ENCODE data around the gene PSMF1.

Gene PSMF1

DNA sequence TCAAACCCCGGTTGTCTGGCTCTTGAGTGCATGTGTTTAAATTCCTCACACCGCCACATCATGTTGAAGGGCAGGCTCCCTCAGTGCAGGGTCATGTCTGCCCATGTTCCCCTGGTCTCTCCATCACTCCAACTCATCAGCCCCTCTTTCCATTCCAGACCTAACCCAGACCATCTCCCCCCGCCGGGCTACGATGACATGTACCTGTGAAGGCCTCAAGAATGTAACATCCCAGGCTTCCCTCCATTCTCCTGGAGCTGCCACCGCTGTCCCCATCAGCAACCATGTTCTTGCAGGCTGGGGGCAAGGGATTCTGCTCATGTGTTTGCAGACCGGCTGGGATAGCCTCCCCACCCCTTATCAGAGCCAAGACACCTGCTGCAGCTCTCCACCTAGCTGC lies 46.5 kb downstream of the PSMF1 start:
- DNase-seq (ENCODE audit: low read depth): no peak

DNA sequence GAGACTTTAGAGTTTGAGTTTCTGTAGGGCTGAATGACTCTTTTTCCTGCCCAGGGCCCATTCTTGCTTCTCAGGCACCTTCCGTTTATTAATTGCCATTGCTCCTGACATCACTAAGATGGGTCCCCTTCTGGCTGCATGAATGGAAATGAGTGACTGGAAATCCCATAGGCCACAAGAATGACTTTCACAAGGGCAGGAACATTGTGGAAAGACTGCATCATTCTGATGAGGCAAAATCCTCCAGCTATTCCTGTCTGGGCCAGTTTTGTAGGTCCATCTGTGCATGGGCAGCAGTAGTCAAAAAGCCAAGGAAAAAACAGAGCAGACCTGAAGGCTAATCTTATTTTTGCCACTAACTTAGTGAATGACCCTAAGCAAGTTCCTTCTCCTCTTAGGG lies 47.1 kb downstream of the PSMF1 start:
- no peak for DNase-seq (ENCODE audit: low read depth)

DNA sequence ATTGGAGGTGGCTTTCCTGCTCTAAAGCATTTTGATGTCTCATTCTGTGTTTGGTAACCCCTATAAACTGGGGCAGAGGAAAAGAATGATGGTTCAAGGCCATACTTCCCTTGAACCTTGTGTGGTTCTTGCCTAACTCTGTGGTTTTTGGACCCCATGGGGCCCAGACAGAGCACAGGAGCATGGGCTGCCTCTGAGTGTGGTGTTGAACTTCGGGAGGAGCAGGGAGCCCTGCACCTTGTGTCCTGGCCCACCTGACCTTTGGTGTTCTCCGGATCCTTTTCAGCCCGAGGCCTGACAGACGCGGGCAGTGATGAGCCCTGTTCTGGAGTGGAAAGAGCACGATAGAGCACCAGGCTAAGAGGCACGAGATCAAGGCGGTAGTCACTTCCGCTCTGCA lies 47.5 kb downstream of the PSMF1 start:
- DNase-seq (ENCODE audit: low read depth): no peak

DNA sequence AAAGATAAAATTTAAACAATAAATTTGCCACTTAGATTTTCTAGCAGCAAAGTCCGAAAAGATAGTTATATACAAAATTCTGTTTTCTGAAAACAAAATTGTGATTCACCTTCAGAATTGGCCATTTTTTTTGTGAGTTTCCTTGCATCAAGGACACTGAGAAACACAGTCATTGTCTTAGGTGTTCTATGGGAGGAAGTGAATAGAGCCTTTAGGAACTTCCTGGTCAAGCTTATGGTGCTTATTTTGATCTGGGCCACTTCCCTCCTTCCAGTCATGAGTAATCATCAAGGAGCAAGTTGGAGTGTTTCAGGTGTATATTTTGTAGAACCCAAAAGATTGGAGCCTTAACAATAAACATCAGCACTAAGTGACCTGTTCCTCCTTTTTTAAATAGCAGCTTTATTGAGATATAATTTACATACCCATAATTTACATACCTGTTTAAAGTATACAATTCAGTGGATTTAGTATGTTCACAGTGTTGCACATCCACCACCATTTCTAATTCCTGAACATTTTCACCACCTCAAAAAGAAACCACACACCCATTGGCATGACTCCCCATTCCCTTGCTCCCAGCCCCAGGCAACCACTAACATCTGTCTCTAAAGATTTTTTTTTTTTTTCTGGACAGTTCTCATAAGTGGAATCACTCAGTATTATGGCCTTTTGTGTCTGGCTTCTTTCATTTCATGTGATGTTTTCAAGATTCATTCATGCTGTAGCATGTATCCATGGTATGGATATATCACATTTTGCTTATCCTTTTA lies 48.7 kb downstream of the PSMF1 start:
- DNase-seq (ENCODE audit: low read depth): no peak

DNA sequence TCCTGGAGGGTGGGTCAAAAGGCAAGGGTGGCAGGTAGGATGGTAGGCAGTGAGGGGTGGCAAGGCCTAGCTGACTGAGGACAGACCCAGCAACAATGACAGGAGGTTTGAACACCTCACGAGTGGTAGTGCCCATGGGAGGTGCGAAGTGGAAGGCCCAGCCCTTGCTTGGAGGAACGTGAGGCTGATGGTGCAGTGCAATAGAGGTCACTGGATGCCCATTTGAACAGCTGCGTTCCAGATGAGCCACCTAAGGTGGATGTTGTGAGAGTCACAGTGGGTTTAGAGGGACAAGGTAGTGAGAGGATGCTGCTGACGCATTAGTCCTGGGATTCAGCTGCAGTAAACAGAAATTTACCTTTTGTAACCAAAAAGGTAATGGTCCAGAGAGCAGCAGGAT lies 50.8 kb downstream of the PSMF1 start:
- no peak for DNase-seq (ENCODE audit: low read depth)

DNA sequence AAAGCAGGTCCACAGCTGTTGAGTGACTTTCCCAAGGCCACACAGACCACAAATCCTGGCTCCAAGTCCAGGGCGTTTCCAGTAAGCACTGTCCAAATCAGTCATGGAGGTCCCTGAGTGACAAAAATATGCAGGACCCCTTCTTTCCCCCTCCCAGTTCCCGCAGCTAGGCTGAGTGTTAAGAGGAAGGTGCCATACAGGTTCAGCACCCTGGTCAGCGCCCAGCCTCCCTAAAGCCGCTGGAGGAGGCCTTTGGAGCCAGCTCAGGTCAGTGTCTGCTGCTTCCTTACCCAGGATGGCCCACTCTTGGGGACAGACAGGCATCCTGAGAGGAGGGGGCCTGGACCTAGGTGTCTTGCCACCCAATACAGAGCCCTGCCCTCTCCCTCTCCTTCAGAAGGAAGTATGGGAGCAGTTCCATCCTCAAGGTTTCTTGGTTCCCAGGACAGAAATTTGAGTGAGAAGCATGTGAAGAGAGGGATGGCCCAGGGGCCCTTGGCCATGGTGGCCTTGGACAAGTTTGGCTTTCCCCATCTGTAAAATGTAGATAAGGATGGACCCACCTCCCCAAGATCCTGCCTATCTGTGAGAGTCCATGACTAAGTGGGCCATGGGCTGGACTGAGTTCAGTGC lies 53.2 kb downstream of the PSMF1 start:
- peak; percentile 34 for DNase-seq (ENCODE audit: low read depth)

DNA sequence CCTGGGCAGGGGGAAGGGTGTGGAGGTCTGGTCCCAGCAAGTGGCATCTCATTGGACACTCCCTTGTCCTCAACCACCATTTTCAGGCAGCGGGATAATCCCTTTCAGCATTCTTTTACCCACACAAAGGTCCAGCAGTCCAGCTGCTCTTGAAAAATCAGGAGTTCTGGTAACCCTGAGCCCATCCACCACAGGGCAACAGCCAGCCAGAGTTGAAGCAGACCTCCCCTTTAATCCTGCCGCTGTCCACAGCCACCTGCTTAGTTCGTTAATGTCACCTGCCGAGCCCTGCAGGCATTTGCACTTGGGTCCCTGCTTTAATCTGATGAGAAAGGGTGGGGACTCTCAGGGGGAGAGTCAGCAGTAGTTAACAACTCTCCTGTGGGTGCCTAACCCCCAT lies 55.3 kb downstream of the PSMF1 start:
- no peak for DNase-seq (ENCODE audit: low read depth)

DNA sequence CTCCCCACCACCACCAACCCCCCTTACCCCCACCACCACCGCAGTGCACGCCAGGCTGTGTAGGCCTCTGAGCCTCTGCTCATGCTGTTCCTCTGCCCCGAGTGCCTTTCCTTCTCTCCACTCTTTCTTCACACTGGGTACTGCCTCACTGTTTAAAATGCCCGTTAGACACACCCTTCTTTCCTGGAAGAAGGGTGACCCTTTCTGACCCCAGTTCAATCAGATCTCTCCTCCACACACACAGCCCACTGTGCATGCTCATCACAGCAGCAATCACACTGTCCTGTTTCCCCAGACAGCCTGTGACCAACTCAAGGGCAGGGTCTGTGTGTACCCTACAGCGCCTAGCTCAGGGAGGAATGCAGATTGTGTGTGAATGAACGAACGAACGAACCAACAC lies 56.4 kb downstream of the PSMF1 start:
- DNase-seq (ENCODE audit: low read depth): no peak

DNA sequence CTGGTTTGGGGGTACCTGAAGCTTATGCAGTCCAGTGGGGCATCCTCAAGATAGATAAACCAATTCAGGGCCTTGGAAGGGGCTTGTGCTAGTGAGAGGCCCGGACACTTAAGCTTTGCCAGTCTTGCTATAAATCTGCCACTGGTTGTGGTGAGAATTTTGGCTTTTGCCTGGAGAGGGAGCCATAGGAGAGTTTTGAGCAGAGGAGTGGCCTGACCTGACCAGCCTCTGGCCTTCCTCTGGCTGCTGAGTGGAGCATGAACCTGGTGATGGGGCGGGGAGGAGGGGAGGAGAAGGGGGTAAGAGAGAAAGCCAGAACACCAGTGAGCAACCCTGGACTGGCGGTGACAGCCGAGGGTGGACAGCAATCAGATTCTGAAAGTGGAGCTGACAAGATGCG lies 59.3 kb downstream of the PSMF1 start:
- DNase-seq (ENCODE audit: low read depth): peak; percentile 27

DNA sequence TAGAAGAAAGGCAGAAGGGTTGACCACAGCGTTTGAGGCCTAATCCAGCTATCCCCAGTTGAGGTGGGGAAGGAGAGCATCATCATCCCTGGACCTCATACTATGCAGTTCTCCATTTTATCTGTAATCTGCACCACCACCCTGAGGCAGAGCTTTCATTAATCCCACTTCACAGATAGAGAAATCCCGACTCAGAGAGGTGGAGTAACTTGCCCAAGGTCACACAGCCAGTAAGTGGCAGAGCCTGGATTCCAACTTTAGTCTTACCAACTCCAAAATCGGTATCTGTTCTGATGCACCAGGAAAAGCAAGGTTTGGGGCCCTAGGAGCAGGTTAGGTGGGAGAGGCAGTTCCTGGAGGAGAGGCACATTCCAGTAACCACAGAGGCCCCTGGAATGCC lies 59.7 kb downstream of the PSMF1 start:
- DNase-seq (ENCODE audit: low read depth): no peak

DNA sequence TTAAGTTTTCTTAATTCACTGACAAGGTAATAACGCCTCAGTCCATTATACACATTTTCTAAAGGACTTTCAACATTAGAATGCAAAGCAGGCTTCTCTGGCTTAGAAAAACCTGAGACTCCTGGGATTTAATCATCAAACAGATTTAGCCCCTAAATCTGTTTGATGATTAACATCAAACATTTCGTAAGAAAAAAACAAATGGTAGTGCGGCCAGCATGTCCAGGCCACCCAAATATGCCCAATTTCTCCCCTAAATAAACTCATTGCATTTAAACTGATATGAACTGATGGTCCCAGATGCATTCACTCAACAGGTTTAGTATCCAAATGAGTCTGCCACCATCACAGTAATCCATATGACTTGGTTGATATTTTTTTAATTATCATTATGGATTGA lies 60.2 kb downstream of the PSMF1 start:
- DNase-seq (ENCODE audit: low read depth): no peak

DNA sequence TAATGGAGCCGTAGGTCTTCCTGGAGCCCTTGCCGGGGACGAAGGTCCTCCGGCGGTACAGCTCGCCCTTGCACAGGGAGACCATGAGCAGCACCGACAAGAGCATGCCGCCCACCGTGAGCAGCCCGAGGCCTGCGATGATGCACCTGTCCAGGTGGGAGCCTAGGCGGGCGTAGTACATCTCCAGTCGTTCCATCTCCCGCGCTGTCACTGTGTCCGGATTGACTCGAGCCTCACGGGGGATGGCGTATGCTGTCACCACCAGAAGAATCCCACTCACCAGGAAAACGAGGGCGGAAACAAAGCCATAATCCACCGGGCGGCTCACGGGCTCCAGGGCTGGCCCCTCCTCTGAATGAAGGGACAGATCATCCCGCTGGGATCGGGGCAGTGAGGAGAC lies 62.5 kb downstream of the PSMF1 start:
- DNase-seq (ENCODE audit: low read depth): no peak

DNA sequence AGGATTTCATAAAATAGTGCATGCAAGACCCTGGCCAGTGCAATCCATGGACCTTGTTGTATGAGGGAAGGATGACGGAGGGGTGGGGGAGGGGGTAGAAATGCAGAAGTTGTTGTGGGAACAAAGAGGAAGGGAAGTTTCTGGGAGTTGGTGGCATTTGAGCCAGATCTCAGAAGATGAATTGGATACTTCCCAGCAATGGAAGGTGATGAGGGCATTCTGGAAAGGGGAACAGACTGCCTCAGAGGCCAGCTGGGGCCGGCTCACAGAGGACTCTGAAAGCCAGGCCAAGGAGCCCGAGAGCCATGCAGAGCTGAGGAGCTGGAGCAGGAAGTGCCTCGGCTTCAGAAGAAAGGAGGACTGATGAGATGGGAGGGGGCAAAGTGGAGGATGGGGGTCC lies 63.7 kb downstream of the PSMF1 start:
- DNase-seq (ENCODE audit: low read depth): no peak

DNA sequence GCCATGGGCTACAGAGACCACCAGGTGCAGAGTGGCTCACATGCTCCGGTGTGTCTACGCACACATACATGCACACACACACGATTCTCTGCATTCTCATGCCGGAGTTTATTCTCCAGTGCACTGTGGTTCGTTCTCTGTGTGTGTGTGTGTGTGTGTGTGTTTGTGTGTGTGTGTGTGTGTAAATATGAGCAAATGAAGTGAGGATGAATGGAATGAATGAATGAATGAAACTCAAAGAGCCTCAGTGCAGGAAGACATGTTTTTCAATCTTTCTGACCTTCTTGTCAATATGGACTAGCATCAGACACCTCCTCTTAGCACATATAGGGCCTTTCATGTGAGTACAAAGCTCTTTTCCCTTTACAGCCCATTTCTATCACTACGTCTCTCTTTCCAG lies 64.8 kb downstream of the PSMF1 start:
- DNase-seq (ENCODE audit: low read depth): no peak

DNA sequence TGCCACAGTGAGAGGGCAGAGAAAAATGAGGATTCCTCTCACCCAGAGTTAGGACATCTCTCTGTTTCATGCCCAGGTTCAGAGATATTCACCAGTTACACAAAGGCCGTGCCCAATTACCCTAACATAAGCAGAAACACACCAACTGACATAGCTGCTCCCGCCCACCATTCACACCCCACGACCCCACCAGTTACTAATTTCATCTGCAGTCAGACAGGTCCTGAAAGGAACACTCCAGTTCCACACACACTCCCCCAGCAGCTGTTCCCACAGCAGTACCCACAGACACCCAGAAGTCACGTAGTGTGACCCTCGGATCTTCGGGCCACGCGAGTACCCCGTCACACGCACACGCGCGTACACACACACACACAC lies 65.8 kb downstream of the PSMF1 start:
- DNase-seq (ENCODE audit: low read depth): no peak

DNA sequence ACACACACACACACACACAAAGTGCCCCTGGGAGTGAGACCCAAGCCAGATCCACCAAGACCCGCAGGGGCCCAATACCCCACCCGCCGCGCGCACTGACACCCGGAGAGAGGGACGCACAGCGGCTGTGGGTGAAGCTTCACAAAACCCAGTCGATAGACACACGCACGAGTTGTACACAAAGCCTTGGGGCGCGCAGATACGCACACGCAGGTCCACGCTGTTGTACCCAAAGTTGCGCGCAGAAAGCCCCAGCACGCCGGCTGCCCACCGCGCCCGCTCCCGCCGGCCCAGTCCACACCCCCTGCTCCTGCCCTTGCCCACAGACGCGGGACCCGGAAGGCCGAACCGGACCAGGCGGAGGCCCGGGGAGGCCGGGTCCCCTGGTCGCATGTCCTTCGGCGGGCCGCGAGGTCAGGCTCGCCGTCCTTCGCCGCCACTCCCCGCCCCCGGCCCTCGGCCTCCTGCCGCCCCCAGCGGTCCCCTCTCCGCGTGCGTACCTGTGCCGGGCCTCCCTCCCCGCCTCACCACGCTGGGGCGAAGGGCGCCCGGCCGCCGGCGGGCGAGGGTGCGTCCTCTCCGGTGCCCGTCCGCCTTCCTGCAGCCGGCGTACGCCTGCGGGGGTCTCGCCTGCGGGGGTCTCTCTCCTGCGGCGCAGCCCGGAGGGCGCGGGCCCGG lies 66.4 kb downstream of the PSMF1 start, which contains the start of gene TMEM74B:
Gene TMEM74B, minus strand, starts transcription at position 344 of the 678 bp plus-strand sequence. CDS start 1,180 bp downstream, outside the sequence.
- DNase-seq (ENCODE audit: low read depth): no peak

DNA sequence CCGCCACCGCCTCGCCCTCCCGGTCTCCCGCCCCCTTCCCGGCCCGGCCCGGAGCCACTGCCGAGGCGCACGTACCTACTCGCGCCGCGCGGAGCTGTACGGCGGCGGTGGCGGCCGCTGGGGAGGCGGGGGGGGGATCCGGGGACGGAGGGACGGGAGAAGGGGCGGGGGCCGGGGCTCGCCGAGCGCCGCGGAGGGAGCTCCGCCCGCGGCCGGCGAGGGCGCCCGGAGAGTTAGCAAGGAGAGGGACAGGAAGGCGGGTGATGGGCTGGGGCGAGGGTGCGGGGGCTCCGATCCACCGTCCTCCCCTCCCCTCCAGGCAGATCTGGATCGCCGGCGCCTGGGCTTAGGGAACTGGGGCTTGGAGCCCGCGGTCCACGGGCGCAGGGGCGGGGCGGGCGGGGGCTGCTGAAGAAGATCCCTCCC lies 66.9 kb downstream of the PSMF1 start:
- no peak for DNase-seq (ENCODE audit: low read depth)

DNA sequence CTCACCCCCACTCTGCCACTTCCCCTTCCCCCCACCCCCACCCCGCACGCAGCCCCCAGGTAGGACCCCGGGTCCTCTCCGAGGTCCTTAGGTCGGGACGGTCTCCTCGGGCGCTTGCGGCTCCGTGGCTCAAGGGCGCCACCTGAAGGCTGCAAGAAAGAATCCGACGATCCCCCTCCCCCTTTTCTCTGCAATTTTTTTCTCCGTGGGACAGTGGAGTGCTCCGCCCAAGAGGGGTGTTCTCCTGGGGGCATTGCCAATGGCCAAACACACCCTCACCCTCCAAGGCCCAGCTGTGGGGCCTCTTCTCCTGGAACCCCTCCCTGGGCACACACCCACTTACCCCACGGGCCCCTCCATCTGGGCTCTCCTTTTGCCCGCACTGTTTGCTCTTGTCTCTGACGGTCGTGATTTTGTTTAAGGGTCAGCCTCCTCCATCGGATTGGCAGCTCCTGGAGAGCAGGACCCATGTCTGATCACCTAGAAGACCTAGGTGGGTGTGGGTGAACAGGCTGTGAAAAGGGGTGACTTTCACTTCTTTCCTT lies 67.5 kb downstream of the PSMF1 start:
- peak; percentile 36 for DNase-seq (ENCODE audit: low read depth)

DNA sequence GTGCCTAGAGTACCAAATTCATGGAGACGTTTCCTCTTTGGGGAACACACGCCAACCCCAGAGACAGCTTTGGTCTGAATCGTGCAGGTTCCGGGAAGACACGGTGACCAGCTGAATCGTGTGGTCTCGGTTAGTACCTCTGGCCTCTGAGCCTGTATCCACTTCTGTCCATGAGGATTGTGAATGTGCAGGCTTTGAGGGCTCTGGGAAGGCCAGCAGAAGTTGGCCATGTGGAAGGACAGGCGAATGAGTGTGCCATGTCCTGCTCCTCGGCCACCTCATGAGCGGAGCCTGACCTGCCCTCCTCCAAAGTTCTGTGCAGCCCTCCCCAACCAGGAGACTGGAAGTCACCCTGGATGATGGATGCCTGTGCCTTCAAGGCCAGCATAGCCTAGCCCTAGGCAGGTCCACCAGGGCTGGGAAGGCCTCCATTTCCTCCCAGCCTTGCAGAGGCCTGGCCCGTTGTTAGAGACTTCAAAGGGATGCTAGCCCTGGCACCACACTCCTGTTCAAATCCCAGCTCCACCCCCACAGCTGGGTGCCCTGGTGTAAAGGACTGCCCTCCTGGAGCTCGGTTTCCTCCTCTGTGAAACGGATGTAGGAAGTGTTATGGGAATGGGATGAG lies 68.1 kb downstream of the PSMF1 start:
- DNase-seq (ENCODE audit: low read depth): no peak

DNA sequence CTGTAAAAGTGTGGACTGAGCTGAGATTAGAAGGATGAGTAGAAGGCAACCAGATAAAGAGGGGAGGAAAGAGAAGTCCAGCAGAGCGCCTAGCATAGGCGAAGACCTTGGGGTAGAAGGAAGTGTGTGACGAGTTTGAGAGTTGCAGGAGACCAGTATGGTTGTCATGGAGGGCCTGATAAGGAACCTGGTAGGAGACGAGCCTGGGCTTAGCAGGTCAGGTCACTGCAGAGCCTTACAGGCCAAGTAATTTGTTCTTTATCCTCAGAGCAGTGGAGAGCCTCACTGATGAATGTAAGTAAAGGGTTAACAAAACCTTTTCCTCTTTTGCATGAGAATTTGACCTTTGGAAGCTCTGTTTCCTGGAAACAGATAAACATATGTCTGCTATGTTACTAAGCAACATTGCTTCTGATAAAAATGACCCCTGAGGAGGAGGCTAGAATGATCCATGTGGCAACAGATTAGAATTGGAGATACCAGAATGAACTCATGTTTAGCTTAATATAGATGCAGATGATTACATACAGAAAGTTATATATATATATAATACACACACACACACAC lies 69.3 kb downstream of the PSMF1 start:
- peak; percentile 57 for DNase-seq (ENCODE audit: low read depth)

DNA sequence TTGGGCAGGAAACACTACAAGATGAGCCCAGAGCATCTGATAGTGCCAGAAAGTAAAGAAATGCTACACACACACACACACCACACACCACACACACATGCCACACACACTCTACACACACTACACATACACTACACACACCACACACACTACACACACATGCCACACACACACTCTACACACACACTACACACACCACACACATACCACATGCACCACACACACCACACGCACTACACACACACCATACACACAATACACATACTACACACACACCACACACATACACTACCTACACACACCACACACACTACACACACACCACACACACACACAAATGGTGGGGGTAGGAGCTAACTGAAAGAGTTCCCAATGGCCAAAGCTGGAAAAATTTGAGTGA lies 69.9 kb downstream of the PSMF1 start:
- no peak for DNase-seq (ENCODE audit: low read depth)

DNA sequence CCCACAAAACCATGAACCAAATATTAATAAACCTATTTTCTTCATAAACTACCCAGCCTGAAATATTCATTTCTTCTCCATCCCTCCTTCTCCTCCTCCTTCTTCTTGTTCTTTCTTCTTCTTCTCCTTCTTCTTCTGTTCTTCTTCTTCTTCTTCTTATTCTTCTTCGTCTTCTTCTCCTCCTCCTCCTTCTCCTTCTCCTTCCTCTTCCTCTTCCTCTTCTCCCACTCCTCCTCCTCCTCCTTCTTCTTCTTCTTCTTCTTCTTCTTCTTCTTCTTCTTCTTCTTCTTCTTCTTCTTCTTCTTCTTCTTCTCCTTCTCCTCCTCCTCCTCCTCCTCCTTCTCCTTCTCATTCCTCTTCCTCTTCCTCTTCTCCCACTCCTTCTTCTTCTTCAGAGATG lies 71.4 kb downstream of the PSMF1 start:
- DNase-seq (ENCODE audit: low read depth): no peak

All from amniotic epithelial cell (primary cell).